Fibroblast of skin of right quadriceps (primary cell): ENCODE results near the gene SLC35F3.

Experiments used
- DNase-seq: peaks from one replicate; pipeline ENCODE4 v3.0.0-alpha.2; 2013

The SLC35F3 gene

GRCh38 chr1:233975486-233975885 is 71.0 kb downstream of the SLC35F3 start:
- DNase-seq: no peak

GRCh38 chr1:233981042-233981675 is 76.7 kb downstream of the SLC35F3 start:
- no peak for DNase-seq

- DNase-seq: no peak
Observed at GRCh38 chr1:233982827-233983518, 78.5 kb downstream of the SLC35F3 start.

GRCh38 chr1:233983811-233984210 is 79.3 kb downstream of the SLC35F3 start:
- DNase-seq: no peak

GRCh38 chr1:233988963-233989696 is 84.7 kb downstream of the SLC35F3 start:
- no peak for DNase-seq

GRCh38 chr1:233990486-233990885 is 86.0 kb downstream of the SLC35F3 start:
- DNase-seq: no peak

- no peak for DNase-seq
Observed at GRCh38 chr1:233993651-233994050, 89.2 kb downstream of the SLC35F3 start.

GRCh38 chr1:233994112-233994511 is 89.6 kb downstream of the SLC35F3 start:
- no peak for DNase-seq

- no peak for DNase-seq
Observed at GRCh38 chr1:233998456-233998855, 94.0 kb downstream of the SLC35F3 start.

- no peak for DNase-seq
Observed at GRCh38 chr1:233998891-233999290, 94.4 kb downstream of the SLC35F3 start.

- DNase-seq: no peak
Observed at GRCh38 chr1:234000557-234001041, 96.1 kb downstream of the SLC35F3 start.

- DNase-seq: no peak
Observed at GRCh38 chr1:234001817-234002216, 97.3 kb downstream of the SLC35F3 start.

GRCh38 chr1:234004591-234004990 is 100.1 kb downstream of the SLC35F3 start:
- no peak for DNase-seq

- DNase-seq: no peak
Observed at GRCh38 chr1:234007684-234008083, 103.2 kb downstream of the SLC35F3 start.

- no peak for DNase-seq
Observed at GRCh38 chr1:234008591-234008990, 104.1 kb downstream of the SLC35F3 start.

- DNase-seq: no peak
Observed at GRCh38 chr1:234009668-234010067, 105.2 kb downstream of the SLC35F3 start.

- no peak for DNase-seq
Observed at GRCh38 chr1:234014208-234014607, 109.7 kb downstream of the SLC35F3 start.

- no peak for DNase-seq
Observed at GRCh38 chr1:234018816-234019215, 114.3 kb downstream of the SLC35F3 start.

GRCh38 chr1:234019387-234019786 is 114.9 kb downstream of the SLC35F3 start:
- DNase-seq: no peak

GRCh38 chr1:234022302-234022701 is 117.8 kb downstream of the SLC35F3 start:
- DNase-seq: no peak

GRCh38 chr1:234039603-234040002 is 135.1 kb downstream of the SLC35F3 start:
- DNase-seq: no peak

- no peak for DNase-seq
Observed at GRCh38 chr1:234040446-234041317, 136.2 kb downstream of the SLC35F3 start.

- no peak for DNase-seq
Observed at GRCh38 chr1:234044079-234044478, 139.6 kb downstream of the SLC35F3 start.
